H1 (cell line): ENCODE measurements around the gene DPM3. TPM values are rescaled to one million over a fixed set of nuclear protein-coding genes. Genes with fewer than 3 reads are reported as not detected.

Experiments used
- KDM4A ChIP-seq: IDR thresholded peaks from one replicate; pipeline ENCODE4 v1.7.1; 2012; ENCODE audit warnings: low read depth, mild to moderate bottlenecking, moderate library complexity, low read length, inconsistent platforms; ENCODE audit not compliant: severe bottlenecking
- POLR2AphosphoS5 ChIP-seq: IDR thresholded peaks from 2 replicates; pipeline ENCODE4 v1.6.1; 2011; ENCODE audit warnings: low read depth, low read length
- RAD21 ChIP-seq, 2 experiments: IDR thresholded peaks in 1 of 2; conservative IDR thresholded peaks in 1 of 2; 2 replicates each; pipeline ENCODE4 v1.6.1; 2011; ENCODE audit warnings: low read depth in 2 of 2, low read length in 2 of 2, improper control_type of control experiment in 1 of 2, inconsistent platforms in 1 of 2, mild to moderate bottlenecking in 1 of 2, moderate library complexity in 1 of 2
- SAP30 ChIP-seq: fragments of 300-600 bp; sonication (generic); IDR thresholded peaks from 2 replicates; pipeline ENCODE4 v1.7.1; 2012; ENCODE audit warnings: low read length, moderate library complexity, mild to moderate bottlenecking, inconsistent platforms; ENCODE audit not compliant: insufficient read depth, insufficient replicate concordance
- SIN3A ChIP-seq, 2 experiments: IDR thresholded peaks in 1 of 2; conservative IDR thresholded peaks in 1 of 2; 2 replicates each; pipeline ENCODE4 v1.6.1; 2011 to 2012; ENCODE audit warnings: low read length in 2 of 2, improper control_type of control experiment in 1 of 2, low read depth in 1 of 2, mild to moderate bottlenecking in 1 of 2
- SP1 ChIP-seq: IDR thresholded peaks from 2 replicates; pipeline ENCODE4 v1.6.1; 2011; ENCODE audit warnings: low read depth, low read length
- TBP ChIP-seq: IDR thresholded peaks from 2 replicates; pipeline ENCODE4 v1.6.1; 2011; ENCODE audit warnings: low read depth, low read length, improper control_type of control experiment
- polyA plus RNA-seq, 7 experiments: library from polyadenylated mRNA; depleted of rRNA in 3 of 7; stranded (reverse) in 5 of 7; unstranded in 2 of 7; fragments of >200 nt in 5 of 7; fragments of 200-250 nt in 2 of 7; gene quantifications; 1 replicate in 5 of 7; 2 replicates in 1 of 7; 4 replicates in 1 of 7; pipeline versions ENCODE4 v1.2.1 to v1.2.3, GENCODE V29; 2011 to 2013; ENCODE audit warnings: missing spikeins in 2 of 7, mixed read lengths in 2 of 7
- total RNA-seq: library from RNA; stranded (reverse); fragmentation: NEBNext Ultra II Directional; extraction: Animal tissue kit (Norgen Biotek cat#: 25700); gene quantifications from 2 replicates; pipeline ENCODE4 v1.2.1, GENCODE V29; 2021

Gene DPM3
- total and polyA plus RNA-seq, 2 of the 8 experiments (the other 6 are each of a cell fraction or from before 2014, with no cell fraction given): 44.8 to 227 TPM

- TF ChIP-seq POLR2AphosphoS5 (no peak), KDM4A (peak; percentile 70), RAD21 (IDR thresholded peaks at IDR 0.05 in 1 of 2, conservative IDR thresholded peaks at IDR 0.05 in 1 of 2; ENCODE audit: low read depth in 2 of 2, low read length in 2 of 2) (peak; percentile 96 to 98), SIN3A (conservative IDR thresholded peaks at IDR 0.05 in 1 of 2, IDR thresholded peaks at IDR 0.05 in 1 of 2; ENCODE audit: low read depth in 1 of 2, low read length in 2 of 2) (peak in 1 of 2 experiments; percentile 19; a peak in 2 of 4 replicates), SAP30 (peak; percentile 51), TBP (peak; percentile 7; the same call in 1 of the 2 replicates), SP1 (no peak)
Observed at GRCh38 chr1:155167166-155168104, 27.1 kb upstream of the DPM3 start (continued).
